Measurements from ENCODE around the gene FLNB. TPM values are rescaled to one million over a fixed set of nuclear protein-coding genes. Genes with fewer than 3 reads are reported as not detected.

FLNB gene
- total RNA-seq, 1 experiment from 2014 or later: 83.4 TPM

- Histone ChIP-seq H3K4me1 (ENCODE audit: insufficient read depth, low read length) (peaks cover 3% of the 10 kb centered on the region; the same call in 1 of the 2 replicates), H2BK120ac (ENCODE audit: low read depth, low read length, poor library complexity, severe bottlenecking) (no peak overlapping the region), H3K9me3 (ENCODE audit: control insufficient read depth, low read depth, low read length) (no peaks in the 10 kb centered on the region), H3K14ac (ENCODE audit: insufficient read depth, low read length) (no peak overlapping the region), H4K91ac (ENCODE audit: insufficient read length, low read depth, low read length) (no peak overlapping the region), H3K79me1 (ENCODE audit: insufficient read depth, low read depth, low read length, poor library complexity, severe bottlenecking) (peaks cover 5% of the 10 kb centered on the region), H2AK5ac (ENCODE audit: insufficient read length, low read length) (no peak overlapping the region), H2BK20ac (ENCODE audit: low read depth, low read length, poor library complexity, severe bottlenecking) (no peak overlapping the region), H3K23ac (ENCODE audit: insufficient read length, low read depth, low read length) (no peak overlapping the region), H3K23me2 (ENCODE audit: insufficient read length, low read depth, low read length, poor library complexity, severe bottlenecking) (no peaks in the 10 kb centered on the region), H3K4ac (ENCODE audit: low read depth, low read length) (no peak overlapping the region), H3K4me2 (ENCODE audit: insufficient read depth, insufficient read length, low read length) (no peak overlapping the region), H3K27me3 (ENCODE audit: insufficient read depth, low read length) (no peaks in the 10 kb centered on the region), H3K56ac (ENCODE audit: insufficient read length, low read depth, low read length) (no peak overlapping the region), H2BK5ac (ENCODE audit: insufficient read length, low read length) (peak overlapping the region; percentile 53), H4K8ac (replicated peaks; ENCODE audit: insufficient read length, low read depth, low read length) (no peak overlapping the region), H4K5ac (ENCODE audit: insufficient read length, low read depth, low read length) (no peak overlapping the region), H2BK12ac (ENCODE audit: insufficient read length, low read depth, low read length) (no peak overlapping the region), H2AFZ (ENCODE audit: low read length) (no peak overlapping the region), H3K79me2 (ENCODE audit: insufficient read depth, low read length) (peaks cover 3% of the 10 kb centered on the region; the same call in 1 of the 2 replicates), H4K20me1 (ENCODE audit: control insufficient read depth, insufficient read depth, insufficient read length) (no peaks in the 10 kb centered on the region), H2BK15ac (ENCODE audit: low read depth, low read length) (no peak overlapping the region), H3K27ac (ENCODE audit: insufficient read length, low read depth, low read length) (no peak overlapping the region), H3T11ph (ENCODE audit: low read length) (no peak overlapping the region), H3K9ac (ENCODE audit: extremely low read depth, insufficient read length, low read length) (no peak overlapping the region), H3K18ac (ENCODE audit: insufficient read length, low read depth, low read length) (no peak overlapping the region)
- DNase-seq: no peak
- Mint-ChIP-seq H3K27ac (peak overlapping the region in 2 of 3 experiments; percentile 32 to 48; a peak in 2 of 7 replicates), H3K4me3 (no peak overlapping the region), H3K9me3 (no peaks in the 10 kb centered on the region), H3K4me1 (peaks cover 12 to 13% of the 10 kb centered on the region in 2 experiments), H3K27me3 (ENCODE audit: low read depth) (no peaks in the 10 kb centered on the region), H3K36me3 (ENCODE audit: insufficient read depth in 1 of 3, low read depth in 3 of 3) (peaks cover 8 to 30% (median 18%) of the 10 kb centered on the region in 3 experiments; a peak in 6 of 7 replicates)
- TF ChIP-seq, protein P1, sequence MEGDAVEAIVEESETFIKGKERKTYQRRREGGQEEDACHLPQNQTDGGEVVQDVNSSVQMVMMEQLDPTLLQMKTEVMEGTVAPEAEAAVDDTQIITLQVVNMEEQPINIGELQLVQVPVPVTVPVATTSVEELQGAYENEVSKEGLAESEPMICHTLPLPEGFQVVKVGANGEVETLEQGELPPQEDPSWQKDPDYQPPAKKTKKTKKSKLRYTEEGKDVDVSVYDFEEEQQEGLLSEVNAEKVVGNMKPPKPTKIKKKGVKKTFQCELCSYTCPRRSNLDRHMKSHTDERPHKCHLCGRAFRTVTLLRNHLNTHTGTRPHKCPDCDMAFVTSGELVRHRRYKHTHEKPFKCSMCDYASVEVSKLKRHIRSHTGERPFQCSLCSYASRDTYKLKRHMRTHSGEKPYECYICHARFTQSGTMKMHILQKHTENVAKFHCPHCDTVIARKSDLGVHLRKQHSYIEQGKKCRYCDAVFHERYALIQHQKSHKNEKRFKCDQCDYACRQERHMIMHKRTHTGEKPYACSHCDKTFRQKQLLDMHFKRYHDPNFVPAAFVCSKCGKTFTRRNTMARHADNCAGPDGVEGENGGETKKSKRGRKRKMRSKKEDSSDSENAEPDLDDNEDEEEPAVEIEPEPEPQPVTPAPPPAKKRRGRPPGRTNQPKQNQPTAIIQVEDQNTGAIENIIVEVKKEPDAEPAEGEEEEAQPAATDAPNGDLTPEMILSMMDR (conservative IDR thresholded peaks at IDR 0.05): no peak
- WGBS (ENCODE audit: extremely low coverage, insufficient read length, low lambda C conversion rate): no CpG with 5 or more reads among the region's 6 CpGs
Measured at GRCh38 chr3:58085616-58086015, 77.4 kb downstream of the FLNB start.

Measured in H9 (cell line).